Stimulated activated memory B cell treated with anti-CD40 and anti-IgM and Interleukin-4, amounts not matched to agents 10 μg/mL and 1 μg/mL and 100 μg/mL, for 72 hours (primary cell): Measurements from ENCODE around the gene NLGN4Y.
"Not testable (repeated sequence)": the region's sequence is repeated elsewhere in the genome, so short reads cannot be mapped to it uniquely, and the experiment has no call there.

Experiments used
- ATAC-seq: fragments of 150-1000 bp; cut with Tn5 transposase; 2 replicates; pipeline ENCODE4 v1.10.0; 2021
- H3K27ac Mint-ChIP-seq: one replicate; pipeline ENCODE4 v1.8.0; 2022; ENCODE audit warnings: mild to moderate bottlenecking, mixed read lengths
- H3K27me3 Mint-ChIP-seq: one replicate; pipeline ENCODE4 v1.8.0; 2022; ENCODE audit warnings: mixed read lengths
- H3K36me3 Mint-ChIP-seq: one replicate; pipeline ENCODE4 v1.8.0; 2022; ENCODE audit warnings: mixed read lengths
- H3K4me1 Mint-ChIP-seq: one replicate; pipeline ENCODE4 v1.8.0; 2022; ENCODE audit warnings: mixed read lengths
- H3K4me3 Mint-ChIP-seq: one replicate; pipeline ENCODE4 v1.8.0; 2022; ENCODE audit warnings: mild to moderate bottlenecking, moderate library complexity, mixed read lengths
- H3K9me3 Mint-ChIP-seq: one replicate; pipeline ENCODE4 v1.8.0; 2022; ENCODE audit warnings: mixed read lengths

NLGN4Y gene

GRCh38 chrY:14850734-14851133 is 326.4 kb downstream of the NLGN4Y start:
- no peak for ATAC-seq
- Mint-ChIP-seq H3K4me3 (no peak overlapping the region), H3K27ac (no peak overlapping the region), H3K4me1 (no peaks in the 10 kb centered on the region), H3K9me3 (no peaks in the 10 kb centered on the region), H3K27me3 (peaks cover 16% of the 10 kb centered on the region), H3K36me3 (no peaks in the 10 kb centered on the region)

DNA sequence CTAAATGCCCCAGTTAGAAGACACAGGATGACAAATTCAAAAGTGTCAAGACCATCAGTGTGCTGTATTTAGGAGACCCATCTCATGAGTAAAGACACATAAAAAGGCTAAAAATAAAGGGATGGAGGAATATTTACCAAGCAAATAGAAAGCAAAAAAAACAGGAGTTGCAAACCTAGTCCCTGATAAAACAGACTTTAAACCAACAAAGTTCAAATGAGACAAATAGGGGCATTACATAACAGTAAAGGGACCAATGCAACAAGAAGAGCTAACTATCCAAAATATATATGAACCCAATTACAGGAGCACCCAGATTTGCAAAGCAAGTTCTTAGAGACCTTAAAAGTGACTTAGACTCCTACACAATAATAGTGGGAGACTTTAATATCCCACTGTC is 336.1 kb downstream of the NLGN4Y start:
- Mint-ChIP-seq H3K27me3 (no peaks in the 10 kb centered on the region), H3K4me1 (no peaks in the 10 kb centered on the region), H3K4me3 (no peak overlapping the region), H3K9me3 (no peaks in the 10 kb centered on the region), H3K27ac (no peak overlapping the region), H3K36me3 (no peaks in the 10 kb centered on the region)
- no peak for ATAC-seq

GRCh38 chrY:14861033-14861432 is 336.7 kb downstream of the NLGN4Y start:
- not testable (repeated sequence) for H3K4me1 Mint-ChIP-seq, ATAC-seq, H3K36me3 Mint-ChIP-seq, H3K27ac Mint-ChIP-seq, H3K9me3 Mint-ChIP-seq, H3K4me3 Mint-ChIP-seq, H3K27me3 Mint-ChIP-seq

DNA sequence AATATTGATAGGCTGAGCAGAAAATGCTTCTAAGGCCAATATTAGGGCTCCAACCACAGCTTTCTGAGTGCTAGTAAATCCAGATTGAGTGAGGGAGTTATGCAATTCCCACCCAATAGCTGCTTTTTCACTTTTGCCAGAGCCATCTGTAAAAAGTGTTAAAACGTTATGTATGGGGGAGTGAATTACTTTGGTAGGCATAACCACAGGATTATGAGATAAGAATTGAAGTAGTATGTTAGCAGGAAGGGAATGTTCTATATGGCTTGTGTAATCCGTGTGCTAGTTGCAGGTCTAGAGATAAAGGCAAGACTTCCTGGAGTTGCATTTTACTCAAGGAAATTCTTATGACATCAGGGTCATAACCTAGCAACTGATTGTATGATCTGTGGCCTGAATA is 347.6 kb downstream of the NLGN4Y start:
- Mint-ChIP-seq H3K9me3 (no peaks in the 10 kb centered on the region), H3K4me1 (no peaks in the 10 kb centered on the region), H3K36me3 (no peaks in the 10 kb centered on the region), H3K4me3 (no peak overlapping the region), H3K27ac (no peak overlapping the region), H3K27me3 (no peaks in the 10 kb centered on the region)
- ATAC-seq, result no peak
